GM18858 (cell line): ENCODE measurements around the gene CFD.
"Not testable (repeated sequence)": the region's sequence is repeated elsewhere in the genome, so short reads cannot be mapped to it uniquely, and the experiment has no call there.

ENCODE experiments used
- ATAC-seq: cut with Tn5 transposase; IDR thresholded peaks from one replicate; pipeline ENCODE4 v1.9.1; 2021; ENCODE audit not compliant: unreplicated experiment

CFD gene

GRCh38 chr19:852136-853013 lies 7.1 kb upstream of the CFD start, which contains the start of gene ELANE:
Gene ELANE (plus strand): TSS chr19:852303. CDS start chr19:852329, 26 bp downstream.
- no peak for ATAC-seq

GRCh38 chr19:853014-853585 lies 6.4 kb upstream of the CFD start:
- no peak for ATAC-seq

GRCh38 chr19:853614-854220 lies 5.7 kb upstream of the CFD start:
- ATAC-seq = not testable (repeated sequence)

- no peak for ATAC-seq
Observed at GRCh38 chr19:854549-854948, 4.9 kb upstream of the CFD start.

GRCh38 chr19:855142-855541 lies 4.3 kb upstream of the CFD start:
- ATAC-seq = no peak

- no peak for ATAC-seq
Observed at GRCh38 chr19:855566-856120, 3.8 kb upstream of the CFD start.

- ATAC-seq = no peak
Observed at GRCh38 chr19:858284-858683, 1.2 kb upstream of the CFD start.

GRCh38 chr19:861141-861755 lies 1.8 kb downstream of the CFD start:
- no peak for ATAC-seq

GRCh38 chr19:861756-862580 lies 2.5 kb downstream of the CFD start:
- no peak for ATAC-seq

GRCh38 chr19:862581-863314 lies 3.3 kb downstream of the CFD start:
- ATAC-seq = no peak

GRCh38 chr19:863315-863620 lies 3.8 kb downstream of the CFD start:
- ATAC-seq = no peak

- ATAC-seq = no peak
Observed at GRCh38 chr19:866769-867300, 7.4 kb downstream of the CFD start.

- ATAC-seq = no peak
Observed at GRCh38 chr19:867301-867793, 7.9 kb downstream of the CFD start.

- no peak for ATAC-seq
Observed at GRCh38 chr19:867855-868457, 8.5 kb downstream of the CFD start.

GRCh38 chr19:868458-869244 lies 9.2 kb downstream of the CFD start:
- ATAC-seq = no peak

GRCh38 chr19:869245-870177 lies 10.0 kb downstream of the CFD start:
- ATAC-seq = no peak

- ATAC-seq = no peak
Observed at GRCh38 chr19:870314-870713, 10.8 kb downstream of the CFD start.
